ENCODE data around the gene TSHZ1.

TSHZ1 gene

DNA sequence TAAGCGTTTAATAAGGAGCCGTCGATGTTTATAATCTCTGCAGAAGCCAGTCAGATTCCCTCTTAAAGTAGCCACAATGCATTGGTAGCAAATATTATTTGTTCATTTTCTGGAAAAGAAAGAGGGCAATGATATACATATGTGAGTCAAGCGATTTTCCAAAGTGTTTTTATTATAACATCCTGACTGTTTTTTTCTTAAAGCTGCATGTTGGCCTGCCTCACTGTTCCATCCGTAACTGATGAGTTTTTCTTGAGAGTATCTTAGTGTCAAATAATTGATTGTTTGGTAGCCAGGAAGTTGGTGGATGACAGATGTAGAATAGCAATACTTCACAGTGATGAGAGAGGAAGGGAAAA is 3.7 kb downstream of the TSHZ1 start:
- H3K4me3 ChIP-seq (ENCODE audit: low read depth, low read length): no peak overlapping the region
- POLR2A ChIA-PET: no interaction called here
- CTCF ChIA-PET: no interaction called here
- no peak for DNase-seq (ENCODE audit: low read depth, low spot score)
- TF ChIP-seq, protein P1, sequence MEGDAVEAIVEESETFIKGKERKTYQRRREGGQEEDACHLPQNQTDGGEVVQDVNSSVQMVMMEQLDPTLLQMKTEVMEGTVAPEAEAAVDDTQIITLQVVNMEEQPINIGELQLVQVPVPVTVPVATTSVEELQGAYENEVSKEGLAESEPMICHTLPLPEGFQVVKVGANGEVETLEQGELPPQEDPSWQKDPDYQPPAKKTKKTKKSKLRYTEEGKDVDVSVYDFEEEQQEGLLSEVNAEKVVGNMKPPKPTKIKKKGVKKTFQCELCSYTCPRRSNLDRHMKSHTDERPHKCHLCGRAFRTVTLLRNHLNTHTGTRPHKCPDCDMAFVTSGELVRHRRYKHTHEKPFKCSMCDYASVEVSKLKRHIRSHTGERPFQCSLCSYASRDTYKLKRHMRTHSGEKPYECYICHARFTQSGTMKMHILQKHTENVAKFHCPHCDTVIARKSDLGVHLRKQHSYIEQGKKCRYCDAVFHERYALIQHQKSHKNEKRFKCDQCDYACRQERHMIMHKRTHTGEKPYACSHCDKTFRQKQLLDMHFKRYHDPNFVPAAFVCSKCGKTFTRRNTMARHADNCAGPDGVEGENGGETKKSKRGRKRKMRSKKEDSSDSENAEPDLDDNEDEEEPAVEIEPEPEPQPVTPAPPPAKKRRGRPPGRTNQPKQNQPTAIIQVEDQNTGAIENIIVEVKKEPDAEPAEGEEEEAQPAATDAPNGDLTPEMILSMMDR (IDR thresholded peaks at IDR 0.05; ENCODE audit: insufficient read depth, low read length, missing control alignments): no peak

DNA sequence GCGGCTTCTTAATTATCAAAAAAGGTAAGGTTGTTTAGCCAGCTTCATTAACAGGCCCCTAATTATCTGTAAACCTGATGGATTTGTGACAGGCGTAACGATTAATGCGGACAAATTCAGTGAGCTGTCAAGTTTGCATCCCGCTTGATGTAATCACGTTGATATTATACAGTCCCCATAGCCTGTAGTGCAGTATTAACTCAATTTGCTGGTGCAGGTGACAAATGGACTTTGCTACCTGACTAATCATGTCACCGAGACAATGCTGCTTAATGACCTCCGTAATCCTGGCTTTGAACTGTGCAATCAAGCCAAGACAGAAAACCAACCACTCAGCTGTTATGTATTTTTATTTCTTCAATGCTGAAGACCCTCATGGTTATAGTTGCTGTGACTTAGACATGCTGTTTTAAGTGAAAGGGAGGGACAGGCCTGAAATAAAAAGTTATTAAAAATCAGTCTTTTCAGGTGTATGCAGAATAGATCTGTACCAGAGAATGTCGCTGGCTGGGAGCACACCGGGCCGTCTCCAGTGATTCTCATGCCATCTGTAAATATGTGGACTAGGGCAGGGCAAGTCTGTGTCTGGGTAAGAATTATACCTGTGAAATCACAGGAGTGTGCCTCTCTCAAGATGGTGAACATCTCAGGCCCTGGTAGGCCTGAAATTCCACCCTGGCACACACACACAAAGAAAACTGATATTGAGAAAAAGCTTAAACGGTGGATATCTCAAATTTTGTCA is 4.3 kb downstream of the TSHZ1 start:
- no peak overlapping the region for H3K4me3 ChIP-seq (ENCODE audit: low read depth, low read length)
- CTCF ChIA-PET: no interaction called here
- POLR2A ChIA-PET: no interaction called here
- no peak for DNase-seq (ENCODE audit: low read depth, low spot score)
- TF ChIP-seq, protein P1 (IDR thresholded peaks at IDR 0.05; ENCODE audit: insufficient read depth, low read length, missing control alignments): no peak

DNA sequence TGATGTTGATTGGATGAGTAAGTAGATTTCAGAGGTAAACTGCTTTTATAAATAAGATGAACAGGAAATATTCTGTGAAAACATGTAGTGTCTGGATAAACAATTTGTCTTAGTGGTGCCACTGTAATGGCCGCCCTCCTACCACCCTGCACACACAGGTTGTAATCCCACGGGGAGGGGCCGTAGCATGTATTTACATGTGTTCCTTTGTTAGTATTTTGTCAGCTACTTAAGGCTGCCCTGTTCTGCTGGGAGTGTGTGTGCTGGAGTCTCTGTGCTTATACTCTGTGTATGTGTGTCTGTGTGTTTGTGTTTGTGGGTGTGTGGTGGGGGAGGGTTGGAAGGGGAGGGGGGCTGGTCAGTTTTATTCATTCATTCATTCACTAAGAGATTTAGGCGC is 5.1 kb downstream of the TSHZ1 start:
- ChIA-PET CTCF (no interaction called here), POLR2A (no interaction called here)
- DNase-seq (ENCODE audit: low read depth, low spot score): no peak
- TF ChIP-seq, protein P1 (IDR thresholded peaks at IDR 0.05; ENCODE audit: insufficient read depth, low read length, missing control alignments): no peak
- no peak overlapping the region for H3K4me3 ChIP-seq (ENCODE audit: low read depth, low read length)

DNA sequence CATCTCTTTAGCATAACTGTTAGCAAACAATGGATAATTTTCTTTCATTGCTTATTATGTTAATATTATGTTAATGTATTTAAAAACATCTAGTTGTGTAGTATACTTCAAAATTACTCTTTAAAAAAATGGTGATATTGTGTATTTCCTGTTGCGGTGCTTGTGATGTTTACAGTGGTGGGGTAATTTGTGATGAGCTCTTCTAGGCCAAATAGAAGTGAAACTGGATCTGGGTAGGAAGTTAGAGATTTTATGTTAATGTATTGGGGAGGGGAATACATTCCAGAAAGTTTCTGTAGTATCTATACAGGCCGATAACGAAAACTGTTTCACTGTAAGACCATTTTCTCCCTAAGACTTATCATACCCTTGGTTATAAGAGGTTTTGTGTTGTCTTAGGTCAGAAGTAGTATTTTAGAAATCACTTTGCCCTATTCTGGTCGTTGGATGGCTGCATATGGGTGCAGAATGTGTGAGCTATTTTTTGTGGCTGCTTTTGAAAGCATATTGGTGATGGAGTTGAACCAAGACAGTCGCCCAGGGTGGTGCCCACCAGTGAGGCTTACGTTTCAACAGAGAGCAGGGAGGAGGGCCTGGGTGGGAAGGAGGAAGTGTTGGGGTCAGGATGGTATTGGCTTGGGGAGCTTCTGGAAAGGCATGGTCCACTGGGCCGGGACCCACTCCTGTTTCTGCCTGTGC is 5.8 kb downstream of the TSHZ1 start:
- CTCF ChIA-PET: no interaction called here
- POLR2A ChIA-PET: no interaction called here
- DNase-seq (ENCODE audit: low read depth, low spot score): no peak
- no peak overlapping the region for H3K4me3 ChIP-seq (ENCODE audit: low read depth, low read length)
- TF ChIP-seq, protein P1 (IDR thresholded peaks at IDR 0.05; ENCODE audit: insufficient read depth, low read length, missing control alignments): no peak

DNA sequence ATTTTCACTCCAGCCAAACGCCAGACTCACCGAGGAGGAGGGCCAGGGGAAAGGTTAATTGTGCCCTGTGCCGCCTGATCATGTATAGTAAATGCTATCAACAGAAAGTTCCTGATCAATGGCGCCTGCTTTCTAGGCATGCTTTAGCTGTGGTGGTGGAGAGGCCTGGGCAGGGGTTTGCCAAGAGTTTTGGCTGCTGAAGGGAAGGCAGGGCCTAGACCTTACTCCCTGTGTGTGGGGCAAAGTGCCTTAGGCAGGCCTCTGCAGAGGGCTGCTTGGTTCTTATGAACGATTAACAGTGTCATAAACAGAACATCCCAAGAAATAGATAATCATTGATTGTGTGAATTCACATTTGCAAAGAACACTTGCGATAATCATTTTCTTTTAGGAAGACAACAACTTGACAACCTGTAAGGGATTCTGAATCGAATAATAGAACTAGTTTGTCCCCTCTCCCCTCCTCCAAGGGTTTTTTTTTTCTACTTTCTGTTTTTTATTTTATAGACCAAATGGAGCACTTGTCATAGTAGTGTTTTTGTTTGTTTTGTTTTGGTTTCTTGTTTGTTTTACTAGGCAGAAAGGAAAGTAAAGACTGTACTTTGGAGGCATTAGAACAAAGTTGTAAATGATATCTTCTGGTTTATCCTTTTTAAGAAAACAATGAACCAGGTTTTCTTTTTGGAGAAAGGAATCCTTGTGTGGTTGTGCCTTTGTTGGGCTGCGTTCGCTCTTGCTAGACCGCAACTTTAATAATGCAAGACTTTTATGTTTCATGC is 6.5 kb downstream of the TSHZ1 start:
- CTCF ChIA-PET: no interaction called here
- POLR2A ChIA-PET: no interaction called here
- TF ChIP-seq, protein P1 (IDR thresholded peaks at IDR 0.05; ENCODE audit: insufficient read depth, low read length, missing control alignments): no peak
- no peak for DNase-seq (ENCODE audit: low read depth, low spot score)
- no peak overlapping the region for H3K4me3 ChIP-seq (ENCODE audit: low read depth, low read length)
